GM19372 (cell line): ENCODE data around the gene OGFOD3.
"Not testable (repeated sequence)": the region's sequence is repeated elsewhere in the genome, so short reads cannot be mapped to it uniquely, and the experiment has no call there.

Experiments
- ATAC-seq: cut with Tn5 transposase; IDR thresholded peaks from one replicate; pipeline ENCODE4 v1.9.1; 2021; ENCODE audit warnings: mild to moderate bottlenecking, low read depth, moderate library complexity; ENCODE audit not compliant: unreplicated experiment

The OGFOD3 gene

DNA sequence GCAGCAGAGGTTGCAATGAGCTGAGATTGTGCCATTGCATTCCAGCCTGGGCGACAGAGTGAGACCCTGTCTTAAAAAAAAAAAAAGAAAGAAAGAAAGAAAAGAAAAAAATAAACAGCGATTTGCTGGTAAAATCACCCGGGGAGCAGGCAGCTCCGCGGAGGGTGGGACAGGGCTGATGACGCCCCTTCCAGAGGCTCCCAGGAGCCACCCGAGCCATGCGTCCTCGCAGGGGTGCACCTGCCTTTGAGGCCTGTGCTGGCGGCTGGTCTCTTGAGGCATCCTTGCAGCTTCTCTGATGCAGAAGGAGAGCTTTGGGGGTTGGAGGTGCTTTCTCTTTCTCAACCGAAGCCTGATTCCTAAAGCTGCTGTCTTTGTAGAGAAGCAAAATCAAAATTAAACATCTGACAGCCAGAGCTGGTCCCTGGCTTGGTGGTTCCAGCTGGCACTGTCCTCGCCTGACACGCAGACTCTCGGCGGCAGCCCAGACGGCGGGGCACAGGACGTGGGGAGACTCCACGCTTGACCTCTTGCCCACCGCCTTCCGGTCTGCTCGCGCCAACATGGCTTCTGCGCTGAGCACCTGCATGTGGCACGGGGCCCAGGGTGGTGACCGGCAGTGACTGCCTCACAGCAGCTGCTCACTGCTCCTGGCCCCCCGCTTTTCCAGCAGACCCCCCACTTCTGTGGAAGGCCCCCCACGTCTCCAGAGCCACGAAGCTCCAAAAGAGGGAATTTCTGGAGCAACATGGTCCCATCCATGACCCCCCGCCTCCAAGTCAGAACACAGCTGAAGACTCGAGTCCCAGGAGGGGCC, 40.3 kb downstream of the OGFOD3 start:
- no peak for ATAC-seq

DNA sequence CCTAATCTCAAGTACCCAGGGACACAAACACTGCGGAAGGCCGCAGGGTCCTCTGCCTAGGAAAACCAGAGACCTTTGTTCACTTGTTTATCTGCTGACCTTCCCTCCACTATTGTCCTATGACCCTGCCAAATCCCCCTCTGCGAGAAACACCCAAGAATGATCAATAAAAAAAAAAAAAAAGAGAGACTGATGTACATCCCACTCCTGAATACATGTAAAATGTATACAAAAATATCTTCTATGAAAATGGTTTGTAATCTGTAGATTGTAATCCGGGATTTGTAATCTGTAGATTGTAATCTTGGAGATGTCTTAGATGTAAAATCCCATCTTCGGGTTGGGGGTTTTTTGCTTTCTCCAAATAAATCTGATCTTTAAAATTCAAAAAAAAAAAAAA, 41.1 kb downstream of the OGFOD3 start:
- not testable (repeated sequence) for ATAC-seq

- ATAC-seq = no peak
Observed at GRCh38 chr17:82376042-82376730, 42.2 kb downstream of the OGFOD3 start.

DNA sequence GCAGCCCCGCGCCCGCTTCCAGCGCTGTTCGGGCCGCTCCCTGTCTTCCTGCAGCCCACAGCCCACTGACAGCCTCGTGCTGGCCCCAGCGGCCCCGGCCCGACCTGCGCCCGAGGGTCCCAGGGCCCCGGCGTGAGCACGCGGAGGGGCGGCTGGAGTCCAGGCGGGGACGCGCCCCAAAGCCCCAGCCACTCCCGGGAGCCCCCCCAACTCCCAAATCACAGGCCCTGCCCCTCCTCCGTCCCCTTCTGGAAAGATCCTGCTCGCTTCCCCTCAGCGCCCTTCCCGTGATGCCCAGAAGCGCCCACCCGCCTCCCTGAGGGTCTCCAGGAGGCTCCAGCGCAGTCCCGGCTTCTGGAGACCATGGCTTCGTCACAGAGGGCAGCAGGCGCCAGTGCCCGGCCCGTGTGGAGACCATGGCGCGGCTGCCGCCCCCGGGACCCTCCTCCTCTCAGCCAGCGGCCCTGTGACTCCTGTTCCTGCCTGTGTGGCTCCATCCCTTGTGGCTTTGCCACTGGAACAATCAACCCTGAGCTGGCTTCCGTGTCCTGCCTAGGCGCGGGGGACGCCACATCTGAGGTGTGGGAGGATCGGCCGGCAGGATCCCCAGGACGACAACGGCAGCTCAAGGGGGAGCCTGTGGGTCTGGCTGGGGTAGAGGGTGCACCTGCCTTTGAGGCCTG, 42.9 kb downstream of the OGFOD3 start:
- no peak for ATAC-seq

GRCh38 chr17:82374626-82375331, 43.6 kb downstream of the OGFOD3 start:
- ATAC-seq = no peak

DNA sequence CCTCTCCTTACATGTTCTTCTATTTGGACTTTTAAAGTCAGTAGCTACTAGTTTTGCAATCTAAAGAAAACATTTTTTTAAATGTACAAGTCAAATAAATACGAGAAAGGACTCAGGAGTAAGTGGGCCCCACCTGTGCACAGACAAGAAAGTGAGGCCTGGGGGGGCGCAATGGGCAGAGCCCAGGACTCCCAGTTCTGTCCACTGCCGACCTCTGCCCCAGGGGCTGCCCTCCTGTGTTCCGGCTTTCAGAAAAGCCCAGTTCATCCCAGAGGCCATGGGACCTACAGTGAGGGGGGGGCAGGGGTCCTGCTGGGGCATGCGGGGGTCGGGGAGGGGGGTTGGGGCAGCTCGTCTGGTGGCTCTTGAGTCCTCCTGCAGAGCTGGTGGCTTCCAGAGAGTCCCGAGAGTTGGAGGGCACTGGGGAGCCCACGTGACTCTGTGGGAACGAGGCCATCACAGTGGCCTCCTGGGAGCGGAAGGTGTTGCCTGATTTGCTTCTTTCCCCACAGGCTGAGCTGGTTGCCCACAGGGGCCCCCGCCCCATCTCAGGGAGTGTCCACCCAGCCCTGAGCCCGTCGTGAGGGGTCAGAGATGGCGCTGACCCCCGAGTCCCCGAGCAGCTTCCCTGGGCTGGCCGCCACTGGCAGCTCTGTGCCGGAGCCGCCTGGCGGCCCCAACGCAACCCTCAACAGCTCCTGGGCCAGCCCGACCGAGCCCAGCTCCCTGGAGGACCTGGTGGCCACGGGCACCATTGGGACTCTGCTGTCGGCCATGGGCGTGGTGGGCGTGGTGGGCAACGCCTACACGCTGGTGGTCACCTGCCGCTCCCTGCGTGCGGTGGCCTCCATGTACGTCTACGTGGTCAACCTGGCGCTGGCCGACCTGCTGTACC, 44.4 kb downstream of the OGFOD3 start:
- ATAC-seq = no peak

DNA sequence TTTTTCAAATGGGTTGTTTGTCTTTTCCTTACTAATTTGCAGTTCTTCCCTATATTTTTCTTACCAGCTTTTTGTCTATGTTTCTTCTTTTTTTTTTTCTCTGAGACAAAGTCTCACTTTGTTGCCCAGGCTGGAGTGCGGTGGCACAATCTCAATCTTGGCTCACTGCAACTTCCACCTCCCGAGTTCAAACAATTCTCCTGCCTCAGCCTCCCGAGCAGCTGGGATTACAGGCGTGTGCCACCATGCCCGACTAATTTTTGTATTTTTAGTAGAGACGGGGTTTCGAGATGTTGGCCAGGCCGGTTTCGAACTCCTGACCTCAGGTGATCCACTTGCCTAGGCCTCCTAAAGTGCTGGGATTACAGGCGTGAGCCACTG, 45.3 kb downstream of the OGFOD3 start:
- not testable (repeated sequence) for ATAC-seq

GRCh38 chr17:82372249-82373071, 45.9 kb downstream of the OGFOD3 start:
- ATAC-seq = no peak

DNA sequence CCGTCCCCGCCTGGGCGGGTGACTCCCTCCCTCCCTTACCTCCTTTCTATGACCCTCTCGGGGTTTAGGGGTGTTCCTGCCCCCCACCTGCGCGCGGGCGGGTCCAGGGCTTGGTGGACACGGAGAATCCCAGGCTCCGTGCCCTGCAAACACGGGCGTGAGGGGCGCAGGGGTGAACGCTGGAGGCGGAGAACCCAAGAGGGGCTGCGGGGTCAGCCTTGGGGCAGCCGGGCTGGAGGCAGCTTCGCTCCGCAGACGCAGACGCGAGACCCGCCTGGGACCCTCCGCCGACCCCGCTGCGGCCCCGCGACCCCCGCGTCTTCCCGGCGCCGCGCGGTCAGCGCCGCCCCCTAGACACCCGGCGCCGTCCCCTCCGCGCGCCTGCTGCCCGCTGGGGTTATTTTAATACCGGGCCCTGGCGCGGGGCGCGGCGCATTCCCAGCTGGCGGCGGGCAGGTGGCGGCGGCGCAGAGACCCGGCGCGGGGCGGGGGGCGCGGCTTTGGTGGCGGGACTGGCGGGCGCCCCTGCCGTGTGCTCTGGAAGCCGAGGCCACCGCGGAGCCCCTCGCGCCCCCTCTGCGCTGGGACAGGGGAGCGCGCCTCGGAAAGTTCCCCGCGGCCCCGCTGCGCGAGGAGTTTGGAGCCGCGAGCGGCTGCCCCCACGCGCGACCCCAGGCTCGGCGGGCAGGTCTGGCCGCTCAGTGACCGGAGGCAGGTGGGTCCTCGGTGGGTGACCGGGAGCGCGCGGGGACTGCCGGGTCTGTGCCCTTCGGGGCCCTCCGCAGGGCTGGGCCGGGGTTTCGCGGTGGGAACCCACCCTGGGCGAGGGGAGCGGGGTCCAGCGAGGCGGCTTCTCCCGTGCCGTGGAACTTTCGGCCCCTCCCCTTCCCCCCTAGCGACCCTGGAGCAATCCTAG, 46.8 kb downstream of the OGFOD3 start, which contains the start of gene UTS2R:
TSS of gene UTS2R (plus strand) at position 433 of the 916 bp plus-strand sequence. CDS start 2,560 bp downstream, outside the sequence.
- no peak for ATAC-seq

GRCh38 chr17:82370471-82371332, 47.7 kb downstream of the OGFOD3 start:
- no peak for ATAC-seq

GRCh38 chr17:82369211-82369610, 49.2 kb downstream of the OGFOD3 start:
- ATAC-seq = no peak

- no peak for ATAC-seq
Observed at GRCh38 chr17:82367724-82368524, 50.5 kb downstream of the OGFOD3 start.

GRCh38 chr17:82366749-82367148, 51.6 kb downstream of the OGFOD3 start:
- ATAC-seq = no peak

DNA sequence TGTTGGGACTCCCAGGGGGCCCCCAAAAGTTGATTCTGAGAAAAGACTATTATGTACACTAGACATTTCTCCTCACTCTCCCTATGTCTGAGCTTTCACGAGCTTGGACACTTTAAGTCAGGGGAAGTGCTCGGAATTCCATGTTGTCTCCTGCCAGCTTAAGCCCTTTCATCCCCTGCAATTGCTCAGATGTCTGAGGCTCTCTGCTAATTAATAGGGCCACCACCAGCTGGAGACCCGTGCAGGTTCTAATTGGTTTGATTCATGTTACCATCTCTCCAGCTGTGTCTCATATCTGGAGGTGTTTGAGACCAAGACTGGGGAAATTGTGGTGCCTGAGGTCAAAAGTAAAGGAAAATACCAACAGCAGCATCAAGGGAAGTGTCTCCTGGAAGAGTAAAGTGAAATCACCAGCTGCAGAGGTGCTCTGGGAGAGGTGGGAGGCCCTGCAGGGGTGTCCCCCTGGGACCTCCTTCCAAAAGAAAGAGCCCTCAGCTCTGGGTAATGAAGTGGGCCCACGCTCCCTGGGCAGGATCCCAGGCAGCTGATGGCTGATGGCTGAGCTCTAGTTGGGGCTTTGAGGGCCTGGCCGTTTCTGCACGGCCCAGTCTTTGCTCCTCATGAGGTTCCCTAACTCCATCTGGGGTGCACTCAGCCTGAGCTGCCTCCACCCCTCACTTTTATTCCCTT, 52.6 kb downstream of the OGFOD3 start:
- no peak for ATAC-seq

- ATAC-seq = no peak
Observed at GRCh38 chr17:82361885-82362633, 56.3 kb downstream of the OGFOD3 start.
